NB4 (cell line): Measurements from ENCODE around the gene MET.

Source experiments
- CTCF ChIP-seq: IDR thresholded peaks from one replicate; pipeline ENCODE4 v1.5.1; 2012; ENCODE audit warnings: low read depth, low read length
- MAX ChIP-seq: IDR thresholded peaks from 2 replicates; pipeline ENCODE4 v1.6.1; 2011; ENCODE audit warnings: low read depth, low read length
- MYC ChIP-seq: IDR thresholded peaks from 2 replicates; pipeline ENCODE4 v1.6.1; 2011; ENCODE audit warnings: low read depth, low read length
- POLR2A ChIP-seq: IDR thresholded peaks from 2 replicates; pipeline ENCODE4 v1.6.1; 2011; ENCODE audit warnings: mild to moderate bottlenecking; ENCODE audit not compliant: insufficient read length; ENCODE audit errors: extremely low read depth

- TF ChIP-seq CTCF (no peak), POLR2A (no peak), MYC (no peak), MAX (no peak)
Observed at GRCh38 chr7:116811768-116812167, 139.8 kb downstream of the MET start.
